ENCODE measurements around the gene GPR32.

- TF ChIP-seq CTCF (conservative IDR thresholded peaks at IDR 0.05 in 1 of 2, IDR thresholded peaks at IDR 0.05 in 1 of 2; ENCODE audit: extremely low read depth in 1 of 2, insufficient read depth in 1 of 2, low read depth in 1 of 2, low read length in 2 of 2) (peak; percentile 19 to 47), EZH2 (IDR thresholded peaks at IDR 0.05; ENCODE audit: borderline replicate concordance, low read length) (no peak)
Observed at GRCh38 chr19:50794876-50795663, 24.8 kb downstream of the GPR32 start.
